Liver (tissue), 9 donors: Measurements from ENCODE around the gene OR51B6. TPM values are rescaled to one million over a fixed set of nuclear protein-coding genes. Genes with fewer than 3 reads are reported as not detected.

Experiments
- DNase-seq: peaks from one replicate; pipeline ENCODE4 v3.0.0-alpha.2; 2017; ENCODE audit warnings: low spot score
- H3K27ac ChIP-seq, 2 donors: one replicate each; pipeline ENCODE4 v1.7.0; 2013; ENCODE audit warnings: inconsistent platforms in 2 of 2, low read length in 2 of 2, control low read depth in 1 of 2, low read depth in 1 of 2, mild to moderate bottlenecking in 1 of 2
- H3K27me3 ChIP-seq, 4 donors: one replicate each; pipeline versions ENCODE4 v1.6.1 to v1.7.0; 2013; ENCODE audit warnings: low read length in 3 of 4, inconsistent platforms in 1 of 4, mild to moderate bottlenecking in 1 of 4, moderate library complexity in 1 of 4; ENCODE audit not compliant: control insufficient read depth in 4 of 4, insufficient read depth in 4 of 4
- H3K36me3 ChIP-seq, 4 donors: one replicate each; pipeline versions ENCODE4 v1.6.1 to v1.7.0; 2013; ENCODE audit warnings: low read length in 3 of 4, mild to moderate bottlenecking in 3 of 4, low read depth in 1 of 4, moderate library complexity in 1 of 4; ENCODE audit not compliant: control insufficient read depth in 4 of 4, insufficient read depth in 3 of 4
- H3K4me1 ChIP-seq, 4 donors: one replicate each; pipeline versions ENCODE4 v1.6.1 to v1.7.0; 2013; ENCODE audit warnings: low read length in 3 of 4, mild to moderate bottlenecking in 3 of 4, moderate library complexity in 1 of 4; ENCODE audit not compliant: control insufficient read depth in 4 of 4, insufficient read depth in 4 of 4
- H3K4me3 ChIP-seq, 3 donors: one replicate each; pipeline versions ENCODE4 v1.6.1 to v1.7.0; 2013; ENCODE audit warnings: low read length in 3 of 3, control low read depth in 1 of 3, low read depth in 1 of 3, mild to moderate bottlenecking in 1 of 3
- H3K9ac ChIP-seq, 2 donors: one replicate each; pipeline ENCODE4 v1.7.0; 2013; ENCODE audit warnings: low read length in 2 of 2, mild to moderate bottlenecking in 2 of 2, moderate library complexity in 2 of 2, control low read depth in 1 of 2, low read depth in 1 of 2
- H3K9me3 ChIP-seq, 4 donors: one replicate each; pipeline versions ENCODE4 v1.6.1 to v1.7.0; 2013; ENCODE audit warnings: low read length in 3 of 4; ENCODE audit not compliant: control insufficient read depth in 4 of 4
- ATF3 ChIP-seq: IDR thresholded peaks from 2 replicates; pipeline ENCODE4 v1.6.1; 2016; ENCODE audit warnings: antibody characterized with exemption
- CTCF ChIP-seq: fragments of 150-350 bp; IDR thresholded peaks from 2 replicates; pipeline ENCODE4 v1.5.1; 2017; ENCODE audit warnings: improper control_type of control experiment, low read depth, low read length; ENCODE audit not compliant: missing input control
- EGR1 ChIP-seq, 2 donors: IDR thresholded peaks; 2 replicates each; pipeline ENCODE4 v1.6.1; 2016 to 2018; ENCODE audit warnings: antibody characterized with exemption in 2 of 2, low read depth in 2 of 2
- FOXA1 ChIP-seq: IDR thresholded peaks from 2 replicates; pipeline ENCODE4 v1.6.1; 2016; ENCODE audit warnings: antibody characterized with exemption
- GABPA ChIP-seq, 2 donors: IDR thresholded peaks in 1 of 2; conservative IDR thresholded peaks in 1 of 2; 2 replicates each; pipeline ENCODE4 v1.6.1; 2016; ENCODE audit warnings: antibody characterized with exemption in 2 of 2, mild to moderate bottlenecking in 1 of 2, moderate library complexity in 1 of 2
- HNF4A ChIP-seq, 2 donors: conservative IDR thresholded peaks; 2 replicates each; pipeline ENCODE4 v1.6.1; 2016; ENCODE audit warnings: antibody characterized with exemption in 2 of 2, mild to moderate bottlenecking in 2 of 2
- NR2F2 ChIP-seq: IDR thresholded peaks from 2 replicates; pipeline ENCODE4 v1.6.1; 2016; ENCODE audit warnings: antibody characterized with exemption
- RXRA ChIP-seq, 2 donors: IDR thresholded peaks; 2 replicates each; pipeline ENCODE4 v1.6.1; 2017 to 2018; ENCODE audit warnings: antibody characterized with exemption in 2 of 2, mild to moderate bottlenecking in 1 of 2
- WGBS: extraction: QIAGEN DNeasy Blood & Tissue Kit; methylation state at CpG from one replicate; pipeline ENCODE4 v1.1.7; 2013; 5-methylcytosine and 5-hydroxymethylcytosine counted together
- polyA plus RNA-seq, 2 donors: library from polyadenylated mRNA; stranded (reverse) in 1 of 2; unstranded in 1 of 2; fragments of 200-250 nt in 1 of 2; fragments of >200 nt in 1 of 2; fragmentation: Nextera tagmentation in 1 of 2; extraction: Ambion mirVana in 1 of 2; gene quantifications; one replicate each; pipeline versions ENCODE4 v1.2.1 to v1.2.3, GENCODE V29; 2013 to 2015
- total RNA-seq, 2 donors: library from RNA; depleted of rRNA; stranded (reverse); fragments of >200 nt; gene quantifications; one replicate each; pipeline ENCODE4 v1.2.3, GENCODE V29; 2014
- TF ChIP-seq, protein P1 (sequence below): IDR thresholded peaks from 2 replicates; pipeline ENCODE4 v1.6.1; 2016; ENCODE audit warnings: antibody characterized with exemption
- TF ChIP-seq, protein P2 (sequence below): IDR thresholded peaks from 2 replicates; pipeline ENCODE4 v1.6.1; 2016; ENCODE audit warnings: antibody characterized with exemption, mild to moderate bottlenecking
- donor health status: healthy.
- donor health status: healthy.
- donor health status: healthy.
- donor health status: healthy.
- donor health status: healthy.

Gene OR51B6
- total and polyA plus RNA-seq, 4 donors = not detected

DNA sequence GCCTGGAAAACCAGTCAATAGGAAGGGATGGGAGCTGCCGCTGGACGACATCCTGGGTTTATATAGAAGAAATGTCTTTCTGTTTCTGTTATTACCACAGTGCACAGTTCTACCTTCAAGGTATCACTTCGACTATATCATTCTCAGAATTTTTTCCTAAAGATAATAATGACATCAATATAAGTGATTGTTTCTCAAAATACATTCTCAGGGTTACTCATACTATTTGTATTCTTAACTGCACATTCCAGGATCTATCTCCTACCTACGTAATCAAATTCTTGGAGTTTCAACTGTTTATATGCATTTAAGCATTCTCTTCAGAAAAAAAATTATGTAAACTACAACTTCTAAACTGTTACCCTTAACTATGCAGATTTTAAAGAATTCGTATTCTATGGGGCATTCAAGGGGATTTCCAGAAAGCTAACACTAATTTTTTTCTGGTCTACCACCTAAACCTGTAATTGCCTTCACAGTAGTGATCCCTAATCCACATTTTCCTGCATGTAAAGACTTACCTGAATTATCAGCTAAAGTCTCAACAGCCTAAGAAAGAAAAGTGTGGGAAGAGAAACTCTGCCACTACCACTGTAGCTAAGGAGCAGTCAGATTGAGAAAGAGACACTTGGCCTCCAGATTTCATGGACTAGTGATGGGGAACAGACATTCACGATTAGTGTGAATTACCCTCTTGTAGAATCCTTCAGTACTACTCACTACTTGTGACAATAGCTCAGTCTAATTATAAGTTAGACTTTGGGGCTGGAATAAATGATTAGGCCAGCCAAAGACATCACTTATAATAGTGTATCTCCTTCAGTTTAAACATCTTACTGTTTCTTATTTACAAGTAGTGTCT lies 7.6 kb upstream of the OR51B6 start, which contains the start of gene OR51B5 (continued):
- TF ChIP-seq CTCF = no peak
- TF ChIP-seq ATF3 = no peak

- 66% methylated on average over 3 of the region's 3 CpGs for WGBS
- no peak overlapping the region for H3K27ac ChIP-seq
- no peaks in the 10 kb centered on the region for H3K9me3 ChIP-seq
- H3K4me1 ChIP-seq = no peaks in the 10 kb centered on the region
- no peak for DNase-seq
- no peak overlapping the region for H3K4me3 ChIP-seq
- no peaks in the 10 kb centered on the region for H3K27me3 ChIP-seq
- TF ChIP-seq NR2F2 (no peak), HNF4A (conservative IDR thresholded peaks at IDR 0.05) (no peak), ATF3 (no peak), FOXA1 (no peak), EGR1 (IDR thresholded peaks at IDR 0.05; ENCODE audit: low read depth in 2 of 2) (no peak)
- TF ChIP-seq, protein P1, sequence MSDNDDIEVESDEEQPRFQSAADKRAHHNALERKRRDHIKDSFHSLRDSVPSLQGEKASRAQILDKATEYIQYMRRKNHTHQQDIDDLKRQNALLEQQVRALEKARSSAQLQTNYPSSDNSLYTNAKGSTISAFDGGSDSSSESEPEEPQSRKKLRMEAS = no peak
- TF ChIP-seq, protein P2, sequence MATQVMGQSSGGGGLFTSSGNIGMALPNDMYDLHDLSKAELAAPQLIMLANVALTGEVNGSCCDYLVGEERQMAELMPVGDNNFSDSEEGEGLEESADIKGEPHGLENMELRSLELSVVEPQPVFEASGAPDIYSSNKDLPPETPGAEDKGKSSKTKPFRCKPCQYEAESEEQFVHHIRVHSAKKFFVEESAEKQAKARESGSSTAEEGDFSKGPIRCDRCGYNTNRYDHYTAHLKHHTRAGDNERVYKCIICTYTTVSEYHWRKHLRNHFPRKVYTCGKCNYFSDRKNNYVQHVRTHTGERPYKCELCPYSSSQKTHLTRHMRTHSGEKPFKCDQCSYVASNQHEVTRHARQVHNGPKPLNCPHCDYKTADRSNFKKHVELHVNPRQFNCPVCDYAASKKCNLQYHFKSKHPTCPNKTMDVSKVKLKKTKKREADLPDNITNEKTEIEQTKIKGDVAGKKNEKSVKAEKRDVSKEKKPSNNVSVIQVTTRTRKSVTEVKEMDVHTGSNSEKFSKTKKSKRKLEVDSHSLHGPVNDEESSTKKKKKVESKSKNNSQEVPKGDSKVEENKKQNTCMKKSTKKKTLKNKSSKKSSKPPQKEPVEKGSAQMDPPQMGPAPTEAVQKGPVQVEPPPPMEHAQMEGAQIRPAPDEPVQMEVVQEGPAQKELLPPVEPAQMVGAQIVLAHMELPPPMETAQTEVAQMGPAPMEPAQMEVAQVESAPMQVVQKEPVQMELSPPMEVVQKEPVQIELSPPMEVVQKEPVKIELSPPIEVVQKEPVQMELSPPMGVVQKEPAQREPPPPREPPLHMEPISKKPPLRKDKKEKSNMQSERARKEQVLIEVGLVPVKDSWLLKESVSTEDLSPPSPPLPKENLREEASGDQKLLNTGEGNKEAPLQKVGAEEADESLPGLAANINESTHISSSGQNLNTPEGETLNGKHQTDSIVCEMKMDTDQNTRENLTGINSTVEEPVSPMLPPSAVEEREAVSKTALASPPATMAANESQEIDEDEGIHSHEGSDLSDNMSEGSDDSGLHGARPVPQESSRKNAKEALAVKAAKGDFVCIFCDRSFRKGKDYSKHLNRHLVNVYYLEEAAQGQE = no peak
- H3K9ac ChIP-seq = no peak overlapping the region
- no peaks in the 10 kb centered on the region for H3K36me3 ChIP-seq
Observed at GRCh38 chr11:5345831-5346230, 5.5 kb upstream of the OR51B6 start.

DNA sequence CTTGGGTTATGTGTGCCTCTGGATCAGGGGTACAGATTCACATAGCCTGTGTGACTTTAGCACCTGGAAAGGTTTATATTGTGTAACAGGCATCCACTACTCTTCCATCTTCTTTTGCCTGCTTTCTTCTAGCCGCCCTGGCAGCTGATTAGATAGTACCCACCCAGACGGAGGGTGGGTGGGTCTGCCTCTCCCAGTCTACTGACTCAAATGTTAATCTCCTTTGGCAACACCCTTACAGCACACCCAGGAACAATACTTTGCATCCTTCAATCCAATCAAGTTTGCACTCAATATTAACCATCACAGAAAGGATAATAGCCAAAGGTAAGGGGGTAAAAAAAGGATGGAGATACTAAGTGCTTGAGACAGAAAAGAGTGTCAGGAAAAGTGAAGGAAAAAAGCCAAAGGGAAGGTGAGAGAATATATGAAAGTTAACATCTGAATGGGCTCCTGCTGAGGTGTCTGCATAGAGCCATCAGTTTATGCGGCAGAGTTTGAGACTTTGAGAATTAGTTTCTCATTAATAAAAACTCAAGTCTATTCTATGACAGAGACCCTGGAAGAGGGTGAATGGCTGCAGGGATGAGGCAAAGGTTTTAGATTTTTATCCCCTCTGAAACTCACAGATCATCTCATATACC lies 2.6 kb upstream of the OR51B6 start:
- H3K4me1 ChIP-seq = no peaks in the 10 kb centered on the region
- H3K9ac ChIP-seq = no peak overlapping the region
- DNase-seq = peak; percentile 55
- 33% methylated on average over 3 of the region's 3 CpGs for WGBS
- H3K27me3 ChIP-seq = peaks cover 0 to 6% (median 0%) of the 10 kb centered on the region in 4 donors
- no peaks in the 10 kb centered on the region for H3K9me3 ChIP-seq
- H3K27ac ChIP-seq = no peak overlapping the region
- H3K4me3 ChIP-seq = no peak overlapping the region
- TF ChIP-seq, protein P2 = no peak
- no peak for TF ChIP-seq RXRA (IDR thresholded peaks at IDR 0.05)
- TF ChIP-seq CTCF = no peak
- no peak for TF ChIP-seq NR2F2
- no peak for TF ChIP-seq GABPA (IDR thresholded peaks at IDR 0.05 in 1 of 2, conservative IDR thresholded peaks at IDR 0.05 in 1 of 2)
- H3K36me3 ChIP-seq = no peaks in the 10 kb centered on the region
